Heart right ventricle (tissue), 16 donors: Measurements from ENCODE around the gene RBMS3. TPM values are rescaled to one million over a fixed set of nuclear protein-coding genes. Genes with fewer than 3 reads are reported as not detected.

Experiments
- ATAC-seq, 8 donors: fragments of 200-7000 bp; cut with Tn5 transposase; one replicate each; pipeline ENCODE4 v1.9.1; 2020; ENCODE audit warnings: mild to moderate bottlenecking in 8 of 8, moderate library complexity in 8 of 8, moderate number of reproducible peaks in 1 of 8
- DNase-seq, 2 donors: peaks; one replicate each; pipeline ENCODE4 v3.0.0-alpha.2; 2020
- H3K27ac ChIP-seq, 10 donors: fragments of 200-600 bp; sonication (generic) in 2 of 10; one replicate each; pipeline versions ENCODE4 v1.5.0 to v1.8.0; 2020 to 2022; ENCODE audit warnings: mild to moderate bottlenecking in 3 of 10
- H3K27me3 ChIP-seq, 7 donors: fragments of 200-600 bp; one replicate each; pipeline ENCODE4 v1.8.0; 2021 to 2022; ENCODE audit warnings: mild to moderate bottlenecking in 2 of 7
- H3K36me3 ChIP-seq, 9 donors: fragments of 200-600 bp; sonication (generic) in 1 of 9; one replicate each; pipeline versions ENCODE4 v1.5.0 to v1.8.0; 2020 to 2022; ENCODE audit warnings: mild to moderate bottlenecking in 2 of 9
- H3K4me1 ChIP-seq, 9 donors: fragments of 200-600 bp; sonication (generic) in 1 of 9; one replicate each; pipeline versions ENCODE4 v1.5.0 to v1.8.0; 2020 to 2022; ENCODE audit warnings: mild to moderate bottlenecking in 4 of 9
- H3K4me3 ChIP-seq, 10 donors: fragments of 200-600 bp; sonication (generic) in 2 of 10; one replicate each; pipeline versions ENCODE4 v1.5.0 to v1.8.0; 2020 to 2022; ENCODE audit warnings: mild to moderate bottlenecking in 7 of 10, moderate library complexity in 2 of 10
- H3K9me3 ChIP-seq, 11 donors: fragments of 200-600 bp in 10 of 11; sonication (generic) in 2 of 11; one replicate each; pipeline versions ENCODE4 v1.5.0 to v1.8.0; 2013 to 2022; ENCODE audit warnings: mild to moderate bottlenecking in 2 of 11, control low read depth in 1 of 11, moderate library complexity in 1 of 11
- WGBS, 2 donors: extraction: QIAGEN DNeasy Blood & Tissue Kit; methylation state at CpG; one replicate each; pipeline ENCODE4 v1.1.7; 2013; ENCODE audit warnings: inconsistent platforms in 1 of 2; 5-methylcytosine and 5-hydroxymethylcytosine counted together
- intact Hi-C, 10 donors: fragments of 100-400 bp; cut with DNase I; formaldehyde crosslinking; loops; one replicate each; pipeline versions ENCODE4 v1.11.1 to v1.14.2; 2022
- polyA plus RNA-seq, 2 donors: library from polyadenylated mRNA; stranded (reverse); fragments of 200-250 nt; gene quantifications; one replicate each; pipeline ENCODE4 v1.2.3, GENCODE V29; 2013
- total RNA-seq, 10 donors: library from RNA; stranded (reverse); fragmentation: NEBNext Ultra II Directional in 3 of 10; extraction: Animal tissue kit (Norgen Biotek cat#: 25700) in 3 of 10; gene quantifications; one replicate each; pipeline versions ENCODE4 v1.2.1 to v1.2.4, GENCODE V29; 2021 to 2023
- TF ChIP-seq, protein P1 (sequence below), 9 donors: fragments of 200-600 bp; sonication (generic) in 2 of 9; IDR thresholded peaks; one replicate each; pipeline versions ENCODE4 v1.5.0 to v1.8.0; 2021 to 2022; ENCODE audit warnings: antibody characterized with exemption in 9 of 9, mild to moderate bottlenecking in 5 of 9, moderate library complexity in 1 of 9
- donor health status: Arrhythmogenic right ventricular cardiomyopathy.
- donor health status: ischemic (EF 13 %, LVEDD 7.1; RV severe dilation, severe dysfunction).
- donor health status: healthy with polysubstance abuse.
- donor health status: DM: no; HTN: yes; CAD: no.
- donor health status: DM: no; HTN: no; CAD: no.
- donor health status: ischemic (EF 25% LVEDD 6.9; RV normal size, moderate dysfunction).
- donor health status: ischemic (EF 25% LVEDD 5.7; RV mildly dilated, moderate dysfunction).
- donor health status: healthy.
- donor health status: DM: yes; HTN: yes; CAD: no.
- donor health status: Ischemic cardiomyopathy.
- donor health status: ischemic (EF 35%, LVEDD 5.7; RV mildly dilated, moderate dysfunction).
- donor health status: nonischemic (EF 11% LVEDD 7.7; RV severe dilation, severe dysfunction).
- donor health status: DM: yes; HTN: yes; CAD: no.
- donor health status: PGD.
- donor health status: ischemic (EF 29% LVEDD 5.4; RV normal size, mild dysfunction).
- donor health status: nonischemic (EF 23%, LVEDD 6.1; RV moderate dilation, normal function).

The RBMS3 gene
- total and polyA plus RNA-seq, 12 donors, result 3.2 to 41.1 (median 26.4) TPM

DNA sequence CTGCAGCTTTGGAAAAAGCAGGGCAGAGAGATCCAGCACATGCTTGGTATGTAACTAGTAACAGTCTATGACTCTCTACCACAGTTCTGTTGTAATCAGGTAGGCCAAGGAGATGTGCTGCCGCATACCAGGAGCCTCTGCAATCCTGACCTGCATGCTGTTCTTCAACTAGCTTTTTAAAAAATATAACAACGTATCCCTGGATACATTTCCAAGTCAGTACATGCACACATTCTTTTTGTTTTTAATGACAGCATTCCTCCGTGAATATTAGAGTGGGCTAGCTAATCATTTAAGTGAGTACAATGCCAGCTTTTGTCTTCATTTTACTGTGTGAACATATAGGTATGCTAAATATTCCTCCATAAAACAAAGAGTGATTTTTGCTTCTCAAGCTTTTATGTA, 437.8 kb downstream of the RBMS3 start:
- no peak overlapping the region for H3K4me3 ChIP-seq
- TF ChIP-seq, protein P1, sequence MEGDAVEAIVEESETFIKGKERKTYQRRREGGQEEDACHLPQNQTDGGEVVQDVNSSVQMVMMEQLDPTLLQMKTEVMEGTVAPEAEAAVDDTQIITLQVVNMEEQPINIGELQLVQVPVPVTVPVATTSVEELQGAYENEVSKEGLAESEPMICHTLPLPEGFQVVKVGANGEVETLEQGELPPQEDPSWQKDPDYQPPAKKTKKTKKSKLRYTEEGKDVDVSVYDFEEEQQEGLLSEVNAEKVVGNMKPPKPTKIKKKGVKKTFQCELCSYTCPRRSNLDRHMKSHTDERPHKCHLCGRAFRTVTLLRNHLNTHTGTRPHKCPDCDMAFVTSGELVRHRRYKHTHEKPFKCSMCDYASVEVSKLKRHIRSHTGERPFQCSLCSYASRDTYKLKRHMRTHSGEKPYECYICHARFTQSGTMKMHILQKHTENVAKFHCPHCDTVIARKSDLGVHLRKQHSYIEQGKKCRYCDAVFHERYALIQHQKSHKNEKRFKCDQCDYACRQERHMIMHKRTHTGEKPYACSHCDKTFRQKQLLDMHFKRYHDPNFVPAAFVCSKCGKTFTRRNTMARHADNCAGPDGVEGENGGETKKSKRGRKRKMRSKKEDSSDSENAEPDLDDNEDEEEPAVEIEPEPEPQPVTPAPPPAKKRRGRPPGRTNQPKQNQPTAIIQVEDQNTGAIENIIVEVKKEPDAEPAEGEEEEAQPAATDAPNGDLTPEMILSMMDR (IDR thresholded peaks at IDR 0.05), result no peak
- peaks cover 0 to 9% (median 0%) of the 10 kb centered on the region in 9 donors for H3K36me3 ChIP-seq
- peaks cover 0 to 13% (median 0%) of the 10 kb centered on the region in 9 donors for H3K4me1 ChIP-seq
- peak in 1 of 8 donors; percentile 41 for ATAC-seq
- intact Hi-C loops, result no loop called here
- WGBS, 2 donors, result 81 to 84% methylated on average over 3 of the region's 3 CpGs
- no peaks in the 10 kb centered on the region for H3K27me3 ChIP-seq
- no peak for DNase-seq
- H3K9me3 ChIP-seq, result peaks cover 0 to 7% (median 0%) of the 10 kb centered on the region in 11 donors
- no peak overlapping the region for H3K27ac ChIP-seq

DNA sequence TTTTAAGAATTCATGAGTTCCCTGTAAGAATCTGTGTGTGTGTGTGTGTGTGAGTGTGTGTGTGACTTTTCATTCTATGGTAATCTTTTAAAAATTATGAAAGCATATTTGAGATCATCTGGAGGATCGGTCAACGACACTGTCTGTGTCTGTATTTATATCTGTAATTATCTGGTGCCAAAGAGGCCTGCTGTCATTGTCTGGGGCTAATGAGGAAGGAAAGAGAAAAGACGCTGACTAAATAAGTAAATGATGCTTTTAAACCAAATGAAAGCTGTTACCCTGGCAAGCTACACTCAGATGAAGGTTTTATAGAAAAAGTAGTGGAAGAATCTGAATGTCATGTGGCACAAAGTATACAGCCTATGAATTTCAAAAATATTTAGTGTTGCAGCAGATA, 439.8 kb downstream of the RBMS3 start:
- H3K27me3 ChIP-seq, result no peaks in the 10 kb centered on the region
- 40 to 42% methylated on average over 3 of the region's 3 CpGs for WGBS, 2 donors
- TF ChIP-seq, protein P1 (IDR thresholded peaks at IDR 0.05), result no peak
- ATAC-seq (no peak), DNase-seq (no peak)
- intact Hi-C loops, result no loop called here
- H3K36me3 ChIP-seq, result peaks cover 0 to 9% (median 0%) of the 10 kb centered on the region in 9 donors
- no peak overlapping the region for H3K27ac ChIP-seq
- H3K9me3 ChIP-seq, result peaks cover 0 to 7% (median 0%) of the 10 kb centered on the region in 11 donors
- no peak overlapping the region for H3K4me3 ChIP-seq
- peaks cover 0 to 6% (median 0%) of the 10 kb centered on the region in 9 donors for H3K4me1 ChIP-seq

DNA sequence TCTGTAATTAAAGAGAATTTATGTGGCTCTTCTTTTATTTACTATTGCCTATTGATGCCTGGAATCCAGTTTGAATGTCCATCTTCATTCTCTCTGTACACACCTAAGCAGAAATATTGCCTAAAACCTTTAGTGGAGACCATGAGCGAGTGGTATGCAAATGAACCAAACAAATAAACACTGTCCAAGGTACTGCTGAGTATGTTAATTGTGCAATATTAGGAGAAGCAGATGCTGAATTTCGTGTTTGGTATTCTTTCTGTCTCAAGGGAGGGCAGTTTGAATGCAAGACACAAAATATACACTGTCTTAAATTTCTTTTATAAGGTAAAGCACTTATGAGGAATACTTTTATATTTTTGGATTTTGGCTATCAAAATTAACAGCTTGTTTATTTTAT, 440.9 kb downstream of the RBMS3 start:
- 80 to 81% methylated on average over 2 of the region's 2 CpGs for WGBS, 2 donors
- H3K27ac ChIP-seq, result no peak overlapping the region
- H3K36me3 ChIP-seq, result peaks cover 0 to 9% (median 0%) of the 10 kb centered on the region in 9 donors
- H3K9me3 ChIP-seq, result peaks cover 0 to 7% (median 0%) of the 10 kb centered on the region in 11 donors
- H3K4me1 ChIP-seq, result peaks cover 0 to 6% (median 0%) of the 10 kb centered on the region in 9 donors
- ATAC-seq, result peak in 1 of 8 donors; percentile 33
- no peak overlapping the region for H3K4me3 ChIP-seq
- TF ChIP-seq, protein P1 (IDR thresholded peaks at IDR 0.05), result no peak
- no peak for DNase-seq
- intact Hi-C loops, result no loop called here
- no peaks in the 10 kb centered on the region for H3K27me3 ChIP-seq

DNA sequence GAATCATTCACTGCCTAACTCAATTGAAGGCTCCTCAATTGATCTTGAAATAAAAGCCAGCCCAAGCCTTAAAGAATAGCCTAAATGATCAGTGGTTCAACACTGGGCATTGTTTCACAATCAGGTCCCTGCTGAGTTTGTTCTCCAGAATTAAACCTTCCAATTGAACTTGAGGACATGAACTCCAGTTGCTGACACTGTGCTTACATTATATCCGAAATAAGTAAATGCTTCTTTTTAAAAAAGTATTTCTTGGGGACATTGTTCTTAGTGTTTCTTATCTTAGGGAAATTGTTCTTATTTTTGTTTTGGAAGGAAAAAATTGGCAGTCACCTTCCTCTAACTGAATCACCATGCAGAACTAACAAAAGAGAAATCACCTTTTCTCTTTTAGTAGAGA, 450.2 kb downstream of the RBMS3 start:
- 58 to 68% methylated on average over 1 of the region's 1 CpG for WGBS, 2 donors
- intact Hi-C loops, result no loop called here

More for the DNA sequence above, 450.2 kb downstream of the RBMS3 start:
- Histone ChIP-seq H3K27me3 (no peaks in the 10 kb centered on the region), H3K9me3 (no peaks in the 10 kb centered on the region), H3K36me3 (no peaks in the 10 kb centered on the region), H3K4me3 (no peak overlapping the region), H3K27ac (peak overlapping the region in 1 of 10 donors; percentile 20), H3K4me1 (peaks cover 0 to 7% (median 0%) of the 10 kb centered on the region in 9 donors)
- TF ChIP-seq, protein P1 (IDR thresholded peaks at IDR 0.05), result no peak
- DNase-seq (no peak), ATAC-seq (peak in 2 of 8 donors; percentile 8 to 42)
